NCI-H2171 treated with DMSO at 0.1 percent for 48 hours (cell line): Measurements from ENCODE around the gene CHTF18.

Experiments used
- DNase-seq: peaks from one replicate; lab custom pipeline; 2025; lab: John Stamatoyannopoulos, UW

Gene CHTF18

DNA sequence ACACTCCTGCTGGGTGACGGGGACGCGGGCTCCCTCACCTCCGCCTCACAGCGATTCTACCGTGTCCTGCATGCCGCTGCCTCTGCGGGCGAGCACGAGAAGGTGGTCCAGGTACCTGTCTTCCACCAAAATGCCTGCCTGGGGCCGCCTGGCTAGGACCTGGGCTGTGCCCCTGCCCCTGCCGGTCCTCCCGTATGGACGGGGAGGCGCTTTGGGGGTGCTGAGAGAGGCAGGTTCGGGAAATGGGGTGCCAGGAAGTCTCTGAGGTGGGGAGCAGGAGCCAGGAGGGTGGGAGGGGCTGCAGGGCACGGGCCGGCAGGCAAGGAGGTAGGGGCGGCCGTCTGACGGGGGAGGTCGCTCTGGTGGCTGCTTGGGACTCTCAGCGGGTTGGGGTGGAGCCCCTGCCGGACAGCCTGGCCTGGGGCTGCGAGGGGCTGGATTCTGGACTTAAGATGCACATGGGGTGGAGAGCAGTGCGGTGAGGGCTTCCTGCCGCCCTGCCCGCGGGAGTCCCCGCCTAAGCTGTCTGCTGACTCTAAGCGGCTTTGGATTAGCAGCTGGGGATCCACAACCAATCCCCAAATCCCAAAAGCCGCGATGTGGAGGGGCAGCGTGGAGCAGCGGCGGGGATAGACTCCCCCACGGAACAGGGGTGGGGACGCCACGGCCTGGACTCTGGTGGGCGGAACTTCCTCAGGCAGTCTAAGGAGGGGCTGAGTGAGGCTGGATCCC, 5.8 kb downstream of the CHTF18 start:
- no peak for DNase-seq

DNA sequence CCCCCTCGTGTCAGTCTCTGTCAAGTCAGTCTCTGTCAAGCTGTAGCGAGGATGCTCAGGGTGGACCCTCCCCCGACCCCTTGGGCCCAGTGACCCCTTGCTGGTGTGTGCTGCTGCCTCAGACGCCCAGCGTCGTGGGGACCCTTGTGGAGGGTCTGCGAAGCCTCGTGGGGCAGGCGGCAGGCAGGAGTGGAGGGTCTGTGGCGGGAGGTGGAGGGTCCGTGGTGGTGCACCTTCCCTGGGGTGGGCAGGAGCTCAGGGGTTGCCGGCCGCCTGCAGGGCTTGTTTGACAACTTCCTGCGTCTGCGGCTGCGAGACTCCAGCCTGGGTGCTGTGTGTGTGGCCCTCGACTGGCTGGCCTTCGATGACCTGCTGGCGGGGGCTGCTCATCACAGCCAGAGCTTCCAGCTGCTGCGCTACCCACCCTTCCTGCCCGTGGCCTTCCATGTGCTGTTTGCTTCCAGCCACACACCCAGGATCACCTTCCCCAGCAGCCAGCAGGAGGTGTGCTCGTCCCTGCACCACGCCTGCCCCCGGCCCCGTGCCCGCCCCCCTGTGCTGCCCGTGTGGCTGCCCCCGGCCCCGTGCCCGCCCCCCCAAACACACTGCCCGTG, 6.5 kb downstream of the CHTF18 start:
- no peak for DNase-seq

DNA sequence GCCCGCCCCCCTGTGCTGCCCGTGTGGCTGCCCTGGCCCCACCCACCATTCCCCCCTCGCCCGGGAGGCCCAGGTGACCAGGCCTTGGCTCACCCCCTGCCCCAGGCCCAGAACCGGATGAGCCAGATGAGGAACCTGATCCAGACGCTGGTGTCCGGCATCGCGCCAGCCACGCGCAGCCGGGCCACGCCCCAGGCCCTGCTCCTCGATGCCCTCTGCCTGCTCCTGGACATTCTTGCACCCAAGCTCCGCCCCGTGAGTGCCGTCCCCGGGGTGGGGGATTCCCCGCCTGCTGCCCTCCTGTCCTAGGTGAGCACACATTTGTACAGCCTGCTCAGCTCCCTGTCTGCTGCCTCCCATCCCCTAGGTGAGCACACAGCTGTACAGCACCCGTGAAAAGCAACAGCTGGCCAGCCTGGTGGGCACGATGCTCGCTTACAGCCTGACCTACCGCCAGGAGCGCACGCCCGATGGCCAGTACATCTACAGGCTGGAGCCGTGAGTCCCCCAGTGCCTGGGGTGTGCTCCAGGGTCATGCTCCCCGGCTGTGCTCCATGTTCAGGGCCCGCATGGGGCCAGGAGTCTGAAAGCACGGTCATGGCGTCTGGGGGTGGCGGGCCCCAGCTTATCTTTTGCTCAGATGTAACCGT, 7.3 kb downstream of the CHTF18 start:
- no peak for DNase-seq

GRCh38 chr16:796296-797119, 8.1 kb downstream of the CHTF18 start:
- no peak for DNase-seq

DNA sequence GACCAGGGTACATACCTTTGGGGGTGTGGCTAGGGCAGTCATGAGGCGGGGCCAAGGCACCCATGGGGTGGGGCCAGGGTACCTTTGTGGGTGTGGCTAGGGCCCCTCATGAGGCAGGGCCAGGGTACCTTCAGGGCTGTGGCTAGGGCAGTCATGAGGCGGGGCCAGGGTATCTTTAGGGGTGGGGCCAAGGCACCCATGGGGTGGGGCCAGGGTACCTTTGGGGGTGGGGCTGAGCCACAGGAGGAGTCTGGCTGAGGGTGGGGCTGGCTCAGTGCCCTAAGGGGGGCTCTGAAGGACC, 8.7 kb downstream of the CHTF18 start:
- no peak for DNase-seq

- DNase-seq: no peak
Observed at GRCh38 chr16:797686-798085, 9.3 kb downstream of the CHTF18 start.

GRCh38 chr16:798666-799065, 10.2 kb downstream of the CHTF18 start:
- no peak for DNase-seq

DNA sequence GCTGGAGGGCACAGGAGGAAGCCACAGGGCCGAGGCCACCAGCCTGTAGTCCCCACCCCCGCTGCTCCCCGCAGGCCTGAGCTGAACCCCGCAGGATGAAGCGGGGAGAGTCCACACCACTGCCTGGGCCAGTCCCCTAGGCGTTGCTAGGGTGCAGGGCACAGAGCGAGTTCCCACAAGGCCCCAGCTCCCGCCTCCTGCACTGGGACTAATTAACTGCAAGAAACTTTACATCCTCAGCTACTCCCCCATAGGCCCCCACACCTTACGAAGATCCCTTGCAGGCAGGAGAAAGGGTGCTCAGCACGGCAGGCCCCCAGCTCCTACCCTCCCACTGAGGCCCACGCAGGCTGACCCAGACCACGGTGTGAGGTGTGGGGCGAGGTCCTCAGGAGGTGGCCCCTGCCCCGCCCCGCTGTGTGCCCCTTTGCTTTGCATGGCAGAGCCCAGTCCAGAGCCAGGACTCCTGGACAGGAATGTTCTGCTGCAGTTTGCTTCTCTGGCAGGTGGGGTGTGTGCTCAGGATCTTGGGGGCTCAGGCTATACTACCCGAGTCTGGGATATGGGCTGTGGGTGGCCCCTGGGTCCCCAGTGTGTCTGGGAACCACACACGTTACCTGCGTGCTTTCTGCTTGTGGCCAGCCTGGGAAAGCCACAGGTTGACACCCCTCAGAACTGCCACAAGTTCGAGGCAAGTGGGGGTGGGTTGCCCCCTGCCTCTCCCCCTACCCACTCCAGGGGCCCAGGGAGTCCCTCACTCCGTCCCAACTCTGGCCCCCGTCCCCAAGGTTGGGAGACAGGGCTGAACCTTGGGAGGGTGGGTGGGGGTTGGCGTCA, 10.9 kb downstream of the CHTF18 start:
- no peak for DNase-seq

DNA sequence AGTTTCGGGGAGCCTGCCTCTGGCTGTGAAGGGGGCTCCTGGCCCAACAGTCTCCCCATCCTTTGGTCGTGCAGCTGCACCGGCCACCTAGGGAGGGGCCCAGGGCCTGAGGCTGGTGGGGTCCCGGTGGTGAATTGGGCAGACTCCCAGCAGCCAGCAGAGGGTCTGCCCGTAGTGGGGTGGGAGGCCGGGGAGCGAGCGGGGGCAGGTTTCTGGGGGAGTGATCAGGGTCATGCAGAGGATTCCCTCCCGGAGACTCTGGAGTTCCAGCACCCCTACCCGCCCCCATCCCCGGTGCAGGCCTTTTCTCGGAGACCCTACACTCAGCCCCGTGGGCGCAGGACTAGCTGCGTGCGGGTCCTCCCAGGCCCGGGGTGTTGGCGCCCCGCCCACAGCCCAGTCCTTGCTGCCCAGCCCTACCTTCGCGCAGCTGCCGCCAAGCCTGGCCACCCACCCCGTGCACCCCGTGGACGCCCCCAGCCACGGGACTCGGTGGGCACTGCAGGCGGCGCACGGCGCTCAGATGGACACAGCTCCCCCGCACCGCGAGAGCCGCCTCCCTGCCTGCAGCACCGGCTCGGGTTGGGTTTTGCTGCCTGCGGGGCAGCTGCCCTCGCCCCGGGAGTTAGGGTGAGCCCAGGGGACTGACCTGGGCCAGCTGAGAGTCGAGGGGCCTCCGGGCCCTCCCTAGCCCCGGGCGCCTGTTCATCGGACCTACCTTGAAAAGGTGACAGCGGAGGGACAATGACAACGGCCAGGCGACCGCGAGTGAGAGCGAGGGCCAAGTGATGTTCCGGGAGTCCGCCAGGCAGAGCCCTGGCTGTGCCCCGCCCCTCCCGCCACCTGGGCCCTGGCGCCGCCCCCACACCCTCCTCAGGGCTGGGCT, 11.8 kb downstream of the CHTF18 start, which contains the start of gene GNG13:
TSS of gene GNG13 (minus strand) at position 787 of the 886 bp plus-strand sequence. CDS start 1,657 bp downstream, outside the sequence.
- DNase-seq: no peak

DNA sequence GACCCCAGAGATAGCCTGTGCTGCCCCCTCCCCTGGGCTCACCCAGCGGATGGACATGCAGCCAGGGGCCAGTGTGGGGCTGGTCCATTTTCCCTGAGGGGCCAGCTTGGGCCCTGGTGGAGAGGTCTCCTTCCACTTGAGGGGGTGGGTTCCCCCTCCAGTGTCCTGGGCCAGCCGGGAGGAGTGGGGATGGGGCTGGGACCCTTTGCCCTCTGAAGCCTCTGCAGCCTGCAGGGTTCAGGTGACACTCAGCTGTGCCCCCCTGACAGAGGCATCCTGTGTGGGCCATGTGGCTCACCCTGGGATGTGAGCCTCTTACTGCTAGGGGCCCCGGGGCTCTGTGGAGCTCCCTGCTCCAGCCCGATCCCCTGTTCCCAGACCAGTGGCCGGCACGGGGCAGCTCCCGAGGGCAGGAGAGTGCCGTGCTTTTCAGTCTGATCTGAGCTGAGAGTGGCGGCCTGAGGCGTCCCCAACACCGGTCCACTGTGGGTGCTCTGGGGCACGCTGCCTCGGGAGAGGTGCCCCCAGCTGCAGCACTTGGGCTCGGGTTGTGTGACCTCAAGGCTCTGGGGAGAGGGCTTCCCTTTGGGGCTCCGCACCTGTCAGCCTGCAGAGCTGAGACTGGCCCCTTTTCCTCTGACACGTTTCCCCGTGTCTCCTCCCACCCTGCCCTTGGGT, 12.6 kb downstream of the CHTF18 start:
- no peak for DNase-seq

GRCh38 chr16:801584-802363, 13.4 kb downstream of the CHTF18 start:
- no peak for DNase-seq

GRCh38 chr16:802461-802860, 14.0 kb downstream of the CHTF18 start:
- no peak for DNase-seq

- DNase-seq: no peak
Observed at GRCh38 chr16:802914-803753, 14.7 kb downstream of the CHTF18 start.

GRCh38 chr16:803754-804080, 15.3 kb downstream of the CHTF18 start:
- no peak for DNase-seq

DNA sequence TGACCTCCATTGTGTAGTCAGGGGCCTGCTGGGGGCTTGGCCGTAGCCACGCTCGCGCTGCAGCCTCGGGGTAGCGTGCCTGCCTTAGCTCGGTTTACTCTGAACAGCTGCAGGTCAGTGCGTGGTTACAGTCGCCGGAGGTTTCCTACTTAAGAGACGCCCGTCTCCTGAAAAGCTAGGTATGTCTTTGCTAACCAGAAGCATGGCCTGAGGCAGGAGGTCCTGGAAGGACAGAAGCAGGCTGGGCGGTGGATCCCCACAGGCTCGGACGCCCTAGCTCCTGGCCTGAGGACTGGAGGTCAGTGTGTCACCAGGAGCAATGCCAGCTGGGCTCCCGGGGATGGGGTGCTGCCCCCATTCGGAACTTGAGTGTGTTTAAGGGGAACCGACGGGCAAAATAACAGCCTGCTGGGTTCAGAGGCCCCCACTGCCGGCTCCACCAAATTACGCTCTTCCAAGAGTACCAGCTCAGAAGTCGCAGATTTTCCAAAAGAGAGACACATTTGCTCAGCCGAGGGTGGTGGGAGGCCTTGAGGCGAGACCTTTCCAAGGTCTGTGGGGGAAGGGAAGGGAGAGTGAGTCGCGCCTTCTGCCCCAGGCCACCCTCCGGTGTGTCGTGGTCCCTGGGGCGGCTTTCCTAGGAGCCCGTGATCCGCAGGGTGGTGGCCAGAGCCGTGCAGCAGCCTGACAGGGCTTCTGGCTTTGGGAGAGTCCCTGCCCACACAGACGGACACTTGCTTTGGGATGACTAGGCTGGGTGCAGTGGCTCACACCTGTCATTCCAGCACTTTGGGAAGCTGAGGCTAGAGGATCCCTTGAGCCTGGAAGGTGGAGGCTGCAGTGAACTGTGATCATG, 16.0 kb downstream of the CHTF18 start:
- no peak for DNase-seq

DNA sequence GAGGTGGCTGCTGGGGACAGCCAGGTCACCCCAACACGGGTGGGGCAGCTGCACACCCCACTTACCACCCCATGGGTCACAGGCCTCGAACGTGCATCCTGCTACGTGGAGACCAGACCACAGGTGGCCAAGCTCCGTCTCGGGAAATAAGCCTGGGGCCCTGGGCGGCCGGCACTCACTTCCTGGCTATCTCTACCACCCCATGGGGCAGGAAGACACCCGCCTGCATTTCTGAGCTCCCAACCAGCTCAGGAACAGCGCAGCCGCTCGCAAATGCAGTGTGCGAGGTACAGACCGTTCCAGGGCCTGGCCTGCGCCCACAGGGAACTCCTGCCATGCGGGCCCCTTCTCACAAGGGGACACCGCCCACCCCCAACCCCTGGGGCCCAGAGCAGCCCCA, 17.1 kb downstream of the CHTF18 start:
- no peak for DNase-seq

DNA sequence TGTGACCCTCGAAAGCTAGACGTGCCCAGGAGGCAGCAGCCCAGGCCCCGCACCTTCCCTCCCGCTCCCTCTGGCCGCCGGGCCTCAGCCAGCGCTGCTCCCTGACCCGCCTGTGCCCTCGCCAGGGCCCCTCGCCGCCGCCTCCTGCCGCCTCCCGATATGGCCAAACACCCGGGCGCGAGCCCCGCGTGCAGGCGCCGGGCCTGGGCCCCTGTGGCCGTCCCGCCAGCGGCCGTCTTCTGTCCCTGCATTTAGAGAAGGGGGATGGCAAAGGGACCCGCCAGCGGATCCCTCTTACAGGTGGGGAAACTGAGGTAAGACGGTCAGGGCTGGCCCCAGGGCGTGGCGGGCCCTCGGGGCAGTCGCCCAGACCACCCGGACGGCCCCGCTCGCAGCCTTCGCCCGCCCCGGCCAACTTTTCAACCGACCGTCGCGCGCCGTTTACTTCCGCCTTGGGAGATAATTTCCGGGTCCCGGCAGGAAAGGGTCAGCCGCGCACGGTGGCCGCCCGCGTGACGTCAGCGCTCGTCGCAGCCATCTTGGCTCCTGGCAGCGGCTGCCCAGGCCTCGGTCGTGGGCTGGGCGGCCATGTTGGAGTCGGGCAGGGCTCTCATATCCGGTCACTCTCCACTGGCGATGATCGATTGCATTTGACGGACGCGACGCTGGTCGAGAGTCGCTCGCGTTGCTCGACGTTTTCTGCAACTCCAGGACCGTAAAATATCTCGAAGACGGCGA, 19.1 kb downstream of the CHTF18 start:
- peak; percentile 65 for DNase-seq
